ENCODE measurements around the gene SRPRA.

SRPRA gene

DNA sequence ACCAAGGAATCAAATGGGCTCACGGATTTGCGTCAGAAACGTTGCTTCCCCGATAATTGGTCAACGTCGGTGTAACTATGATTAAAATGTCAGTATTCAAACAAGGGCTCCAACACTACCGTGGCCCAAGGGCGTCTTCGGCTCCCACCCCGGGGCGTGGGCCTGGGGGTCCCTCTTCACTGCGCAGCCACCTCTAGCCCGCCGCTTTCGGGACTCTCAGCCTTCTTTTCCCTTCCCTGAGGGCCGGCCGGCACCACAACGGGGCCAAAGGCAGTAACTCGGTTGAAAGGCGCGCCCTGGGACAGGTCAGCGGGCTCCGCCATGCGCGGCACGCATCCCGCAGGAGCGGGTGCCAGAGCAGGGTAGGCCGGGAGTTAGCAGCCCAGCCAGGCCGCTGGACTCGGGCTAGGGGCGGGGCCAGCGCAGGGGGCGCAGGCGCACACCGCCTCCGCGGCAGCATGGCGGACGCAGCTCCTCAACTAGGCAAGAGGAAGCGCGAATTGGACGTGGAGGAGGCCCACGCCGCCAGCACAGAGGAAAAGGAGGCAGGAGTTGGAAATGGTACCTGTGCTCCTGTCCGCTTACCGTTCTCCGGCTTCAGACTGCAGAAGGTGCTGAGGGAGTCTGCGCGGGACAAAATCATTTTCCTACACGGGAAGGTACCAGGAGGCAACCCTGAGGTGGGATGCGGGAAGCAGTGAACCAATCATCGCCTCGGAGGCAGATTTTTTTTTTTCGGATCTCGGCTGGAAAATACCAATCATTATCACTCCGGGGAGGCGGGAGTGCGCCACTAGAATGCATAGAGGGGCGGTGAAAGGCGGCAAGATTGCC lies 35.1 kb upstream of the SRPRA start, which contains the start of gene DCPS:
DCPS (plus strand) TSS at position 438 of the 834 bp plus-strand sequence; CDS start at position 459, 21 bp downstream.
- peak within 1 kb of the TSS; percentile 85 for H3K4me3 ChIP-seq (ENCODE audit: low read depth, low read length)
- no peak for TF ChIP-seq CTCF (IDR thresholded peaks at IDR 0.05; ENCODE audit: low read depth, low read length)

- H3K4me3 ChIP-seq (ENCODE audit: low read depth, low read length): no peak overlapping the region
- no peak for TF ChIP-seq CTCF (IDR thresholded peaks at IDR 0.05; ENCODE audit: low read depth, low read length)
Measured at GRCh38 chr11:126297004-126297403, 28.3 kb upstream of the SRPRA start.

DNA sequence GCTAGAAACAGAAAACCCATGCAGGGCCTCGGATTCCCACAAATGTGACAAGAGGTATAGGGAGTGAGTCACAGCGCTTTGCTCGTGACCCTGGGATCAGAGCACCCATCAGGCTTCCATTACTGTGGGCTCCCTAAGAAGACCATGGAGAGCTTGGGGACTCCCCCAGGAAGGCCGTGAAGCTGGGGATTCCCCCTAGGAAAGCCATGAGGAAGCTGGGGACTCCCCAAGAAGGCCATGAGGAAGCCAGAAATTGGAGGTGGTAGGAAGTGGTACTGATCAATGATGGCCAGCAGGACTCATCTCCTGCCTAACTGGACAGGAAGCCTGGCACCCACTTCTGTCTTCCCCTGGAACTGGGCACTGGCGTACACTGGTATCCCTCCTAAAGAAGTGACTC lies 25.0 kb upstream of the SRPRA start:
- H3K4me3 ChIP-seq (ENCODE audit: low read depth, low read length): no peak overlapping the region
- TF ChIP-seq CTCF (IDR thresholded peaks at IDR 0.05; ENCODE audit: low read depth, low read length): no peak

- no peak overlapping the region for H3K4me3 ChIP-seq (ENCODE audit: low read depth, low read length)
Measured at GRCh38 chr11:126290887-126291286, 22.2 kb upstream of the SRPRA start.

GRCh38 chr11:126288237-126288636 lies 19.5 kb upstream of the SRPRA start:
- no peak overlapping the region for H3K4me3 ChIP-seq (ENCODE audit: low read depth, low read length)
- TF ChIP-seq CTCF (IDR thresholded peaks at IDR 0.05; ENCODE audit: low read depth, low read length): no peak

More at GRCh38 chr11:126290887-126291286, 22.2 kb upstream of the SRPRA start:
- TF ChIP-seq CTCF (IDR thresholded peaks at IDR 0.05; ENCODE audit: low read depth, low read length): no peak

DNA sequence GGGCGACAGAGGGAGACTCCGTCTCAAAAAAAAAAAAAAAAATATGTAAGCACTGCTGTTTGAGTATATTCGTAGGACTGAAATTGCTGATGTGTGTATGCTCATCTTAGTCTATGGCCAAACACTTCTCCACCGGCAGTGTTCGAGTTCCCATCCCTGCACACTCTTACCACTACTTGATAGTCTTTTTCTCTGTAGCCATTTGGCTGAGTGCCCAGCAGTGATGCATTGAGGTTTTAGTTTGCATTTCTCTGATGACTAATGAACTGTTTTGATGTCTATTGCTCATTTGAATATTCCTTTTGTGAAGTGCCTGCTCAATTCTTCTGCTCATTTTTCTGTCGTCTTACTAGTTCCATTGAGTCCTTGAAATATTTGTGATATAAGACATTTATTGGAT lies 16.1 kb upstream of the SRPRA start:
- no peak for TF ChIP-seq CTCF (IDR thresholded peaks at IDR 0.05; ENCODE audit: low read depth, low read length)

More for the DNA sequence above, 16.1 kb upstream of the SRPRA start:
- H3K4me3 ChIP-seq (ENCODE audit: low read depth, low read length): no peak overlapping the region
